NT2/D1 (cell line): ENCODE measurements around the gene ZMYND10.

Experiments
- DNase-seq: peaks from one replicate; pipeline ENCODE4 v3.0.0-alpha.2; 2011; ENCODE audit warnings: low read depth, low spot score
- H3K27me3 ChIP-seq: 2 replicates; pipeline ENCODE4 v1.6.0; 2011; ENCODE audit warnings: mild to moderate bottlenecking; ENCODE audit not compliant: insufficient read length, insufficient read depth
- H3K36me3 ChIP-seq: 2 replicates; pipeline ENCODE4 v1.6.1; 2011; ENCODE audit warnings: mild to moderate bottlenecking, low read length, mixed read lengths; ENCODE audit not compliant: insufficient read depth, insufficient read length
- H3K4me1 ChIP-seq: 2 replicates; pipeline ENCODE4 v1.5.1; 2011; ENCODE audit not compliant: insufficient read depth, insufficient read length
- H3K4me3 ChIP-seq: 2 replicates; pipeline ENCODE4 v1.5.1; 2011; ENCODE audit warnings: low read depth; ENCODE audit not compliant: insufficient read length
- H3K9ac ChIP-seq: 2 replicates; pipeline ENCODE4 v1.6.0; 2011; ENCODE audit warnings: low read depth; ENCODE audit not compliant: insufficient read length
- H3K9me3 ChIP-seq: 2 replicates; pipeline ENCODE4 v1.5.1; 2011; ENCODE audit warnings: mild to moderate bottlenecking, low read length; ENCODE audit not compliant: insufficient read depth
- SUZ12 ChIP-seq: IDR thresholded peaks from 2 replicates; pipeline ENCODE4 v1.6.1; 2011; ENCODE audit not compliant: insufficient read length, insufficient read depth; ENCODE audit errors: extremely low read depth
- YY1 ChIP-seq: IDR thresholded peaks from 2 replicates; pipeline ENCODE4 v1.6.1; 2011; ENCODE audit not compliant: insufficient read length, insufficient read depth
- ZNF274 ChIP-seq: IDR thresholded peaks from 2 replicates; pipeline ENCODE4 v1.6.1; 2011; ENCODE audit warnings: mild to moderate bottlenecking, low read depth, low read length

The ZMYND10 gene

GRCh38 chr3:50336452-50337174, 8.9 kb downstream of the ZMYND10 start:
- Histone ChIP-seq H3K9ac (peak overlapping the region; percentile 98), H3K4me1 (peaks cover 8% of the 10 kb centered on the region), H3K4me3 (peak overlapping the region; percentile 96), H3K36me3 (peaks cover 48% of the 10 kb centered on the region), H3K9me3 (no peaks in the 10 kb centered on the region), H3K27me3 (peaks cover 9% of the 10 kb centered on the region)
- no peak for DNase-seq
- TF ChIP-seq ZNF274 = no peak
- no peak for TF ChIP-seq SUZ12
- no peak for TF ChIP-seq YY1

DNA sequence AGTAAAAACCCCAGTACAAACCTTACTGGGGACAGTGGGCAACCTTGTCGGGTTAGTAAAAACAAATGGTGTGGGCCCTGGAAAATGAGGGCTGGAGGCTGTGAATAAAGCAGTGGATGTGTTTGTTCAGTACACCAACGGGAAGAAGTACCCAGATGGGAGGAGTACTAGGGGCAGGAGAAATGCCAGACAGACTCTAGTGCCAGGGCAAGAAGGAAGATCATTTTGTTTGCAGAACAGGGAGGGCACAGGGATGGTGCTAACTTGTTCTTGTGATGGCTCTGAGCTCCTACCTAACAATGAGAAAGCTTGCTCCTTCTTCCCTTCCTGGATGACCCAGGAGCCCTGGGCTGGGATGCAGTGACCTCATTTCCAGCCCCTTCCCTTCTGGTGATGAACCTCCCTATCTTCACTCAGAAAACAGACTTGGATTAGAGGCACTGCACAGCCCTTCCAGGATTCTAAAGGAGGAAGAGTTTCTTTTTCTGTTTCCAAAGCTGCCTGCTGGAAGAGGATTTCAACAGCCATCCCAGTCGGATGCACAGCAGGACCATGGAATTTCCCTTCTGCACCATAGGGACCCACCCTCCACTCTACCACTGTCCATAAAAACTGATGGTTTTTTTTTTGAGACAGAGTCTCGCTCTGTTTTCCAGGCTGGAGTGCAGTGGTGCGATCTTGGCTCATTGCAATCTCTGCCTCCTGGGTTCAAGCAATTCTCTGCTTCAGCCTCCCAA, 11.0 kb downstream of the ZMYND10 start:
- no peak for DNase-seq
- peaks cover 4% of the 10 kb centered on the region for H3K4me1 ChIP-seq
- peak overlapping the region; percentile 57 for H3K9ac ChIP-seq
- TF ChIP-seq ZNF274 (no peak), SUZ12 (no peak), YY1 (no peak)
- H3K36me3 ChIP-seq = peaks cover 69% of the 10 kb centered on the region
- no peaks in the 10 kb centered on the region for H3K9me3 ChIP-seq
- H3K4me3 ChIP-seq = no peak overlapping the region
- H3K27me3 ChIP-seq = no peaks in the 10 kb centered on the region

DNA sequence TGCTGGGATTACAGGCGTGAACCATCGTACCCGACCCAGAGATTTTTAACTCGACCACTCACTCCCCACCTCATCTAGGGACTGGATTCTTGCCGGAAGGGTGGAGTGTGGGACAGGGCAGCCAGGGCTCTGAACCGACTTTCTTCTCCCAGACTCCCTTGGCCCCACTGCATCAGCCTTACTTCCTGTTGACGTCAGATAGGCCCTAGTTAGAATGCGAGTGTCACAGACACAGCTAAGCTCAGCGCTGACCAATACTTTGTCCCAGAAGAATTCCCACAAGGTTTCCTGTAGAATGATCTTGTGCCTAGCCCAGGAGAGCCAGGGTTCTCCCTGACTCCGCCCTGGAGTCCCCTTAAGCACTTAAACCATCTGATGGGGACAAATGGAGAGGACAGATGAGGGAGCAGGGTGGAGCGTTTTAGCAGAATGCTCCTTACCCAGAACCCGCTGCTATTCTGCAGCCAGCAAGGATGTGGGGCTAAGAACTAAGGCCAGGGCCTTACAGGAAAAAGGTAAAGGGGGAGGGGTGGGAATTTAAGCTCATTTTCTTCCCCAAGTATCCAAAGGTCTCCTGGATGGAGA, 11.7 kb downstream of the ZMYND10 start:
- TF ChIP-seq ZNF274 = no peak
- Histone ChIP-seq H3K4me3 (no peak overlapping the region), H3K9me3 (no peaks in the 10 kb centered on the region), H3K36me3 (peaks cover 75% of the 10 kb centered on the region), H3K9ac (no peak overlapping the region), H3K27me3 (no peaks in the 10 kb centered on the region), H3K4me1 (peaks cover 4% of the 10 kb centered on the region)
- DNase-seq = no peak

DNA sequence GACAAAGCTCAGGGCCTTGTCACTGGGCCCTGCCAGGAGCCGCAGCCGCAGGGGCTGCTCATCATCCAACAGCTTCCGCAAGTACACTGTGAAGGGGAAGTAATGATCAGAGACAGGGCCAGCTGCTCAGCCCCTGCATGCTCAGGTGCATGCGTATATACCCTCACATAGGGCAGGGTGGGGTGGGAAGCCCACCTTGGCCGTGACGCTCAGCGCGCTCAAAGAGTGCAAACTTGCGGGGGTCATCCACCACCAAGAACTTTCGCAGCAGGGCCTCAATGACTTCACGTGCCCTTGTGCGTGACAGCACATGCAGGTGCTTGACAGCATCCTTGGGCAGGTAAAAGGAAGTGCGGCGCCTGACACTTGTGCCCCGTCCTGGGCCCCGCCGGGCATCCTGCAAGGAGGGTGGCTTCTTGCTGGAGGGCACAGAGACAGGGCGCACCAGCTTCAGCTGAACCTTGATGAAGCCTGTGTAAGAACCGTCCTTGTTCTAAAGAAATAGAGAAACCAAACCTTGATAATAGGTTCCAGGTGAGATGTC, 14.1 kb downstream of the ZMYND10 start:
- H3K9me3 ChIP-seq = no peaks in the 10 kb centered on the region
- no peak for TF ChIP-seq YY1
- TF ChIP-seq ZNF274 = no peak
- TF ChIP-seq SUZ12 = no peak
- H3K36me3 ChIP-seq = peaks cover 80% of the 10 kb centered on the region
- no peaks in the 10 kb centered on the region for H3K4me1 ChIP-seq
- no peak for DNase-seq
- no peak overlapping the region for H3K4me3 ChIP-seq
- H3K9ac ChIP-seq = no peak overlapping the region
- H3K27me3 ChIP-seq = no peaks in the 10 kb centered on the region

GRCh38 chr3:50330330-50330729, 15.2 kb downstream of the ZMYND10 start:
- Histone ChIP-seq H3K27me3 (no peaks in the 10 kb centered on the region), H3K4me1 (no peaks in the 10 kb centered on the region), H3K4me3 (no peak overlapping the region), H3K9me3 (no peaks in the 10 kb centered on the region), H3K36me3 (peaks cover 80% of the 10 kb centered on the region), H3K9ac (no peak overlapping the region)
- no peak for TF ChIP-seq SUZ12
- TF ChIP-seq YY1 = no peak
- no peak for TF ChIP-seq ZNF274
- no peak for DNase-seq

GRCh38 chr3:50327943-50328691, 17.4 kb downstream of the ZMYND10 start, which contains the start of gene TUSC2:
Gene TUSC2, minus strand, starts transcription at chr3:50328223. Its CDS starts 124 bp downstream, at chr3:50328099.
- peak within 1 kb of the TSS; percentile 95 for H3K4me3 ChIP-seq
- TF ChIP-seq ZNF274 (no peak), SUZ12 (no peak), YY1 (no peak)
- peak within 1 kb of the TSS; percentile 94 for H3K9ac ChIP-seq
- no peaks in the 10 kb centered on the region for H3K27me3 ChIP-seq
- peaks cover 14% of the 10 kb centered on the region for H3K4me1 ChIP-seq
- H3K9me3 ChIP-seq = no peaks in the 10 kb centered on the region
- DNase-seq = peak; percentile 98
- H3K36me3 ChIP-seq = peaks cover 79% of the 10 kb centered on the region
